DND-41 (cell line): Measurements from ENCODE around the gene TMEM14C.

Experiments used
- ATAC-seq: fragments of 200-7000 bp; cut with Tn5 transposase; 3 replicates; pipeline ENCODE4 v1.9.1; 2021; ENCODE audit warnings: low read depth; ENCODE audit not compliant: insufficient read depth
- DNase-seq: peaks from one replicate; pipeline ENCODE4 v3.0.0-alpha.2; 2020
- H2AFZ ChIP-seq: 2 replicates; pipeline ENCODE4 v1.6.0; 2012; ENCODE audit warnings: low read depth, low read length
- H3K27ac ChIP-seq: 2 replicates; pipeline ENCODE4 v1.5.1; 2012; ENCODE audit warnings: low read length, inconsistent platforms
- H3K27me3 ChIP-seq: fragments of 200-600 bp; sonication (generic); 2 replicates; pipeline ENCODE4 v1.6.0; 2012; ENCODE audit warnings: low read length, mild to moderate bottlenecking, inconsistent platforms; ENCODE audit not compliant: insufficient read depth, poor library complexity
- H3K36me3 ChIP-seq: 2 replicates; pipeline ENCODE4 v1.5.1; 2012; ENCODE audit warnings: low read length, inconsistent platforms; ENCODE audit not compliant: insufficient read depth
- H3K4me1 ChIP-seq: 2 replicates; pipeline ENCODE4 v1.5.1; 2012; ENCODE audit warnings: mild to moderate bottlenecking, low read length; ENCODE audit not compliant: insufficient read depth
- H3K4me2 ChIP-seq: 2 replicates; pipeline ENCODE4 v1.6.0; 2012; ENCODE audit warnings: mild to moderate bottlenecking, moderate library complexity, low read length, inconsistent platforms; ENCODE audit not compliant: insufficient read depth
- H3K4me3 ChIP-seq, 2 experiments: fragments of 200-600 bp in 1 of 2; shearing (Covaris generic) in 1 of 2; 2 replicates each; pipeline ENCODE4 v1.5.1; 2012 to 2016; ENCODE audit warnings: inconsistent platforms in 2 of 2, low read length in 2 of 2, mild to moderate bottlenecking in 2 of 2, low read depth in 1 of 2, moderate library complexity in 1 of 2
- H3K79me2 ChIP-seq: 2 replicates; pipeline ENCODE4 v1.6.0; 2012; ENCODE audit warnings: low read length, inconsistent platforms; ENCODE audit not compliant: insufficient read depth
- H3K9ac ChIP-seq: 2 replicates; pipeline ENCODE4 v1.6.0; 2012; ENCODE audit warnings: low read depth, mild to moderate bottlenecking, inconsistent platforms, low read length, moderate library complexity
- H3K9me3 ChIP-seq: 2 replicates; pipeline ENCODE4 v1.5.1; 2012; ENCODE audit warnings: low read length, moderate library complexity, mild to moderate bottlenecking, inconsistent platforms; ENCODE audit not compliant: insufficient read depth, severe bottlenecking
- H4K20me1 ChIP-seq: 2 replicates; pipeline ENCODE4 v1.6.0; 2012; ENCODE audit warnings: low read length; ENCODE audit not compliant: insufficient read depth
- EZH2 ChIP-seq: IDR thresholded peaks from 3 replicates; pipeline ENCODE4 v1.6.1; 2012; ENCODE audit warnings: borderline replicate concordance, low read depth, mild to moderate bottlenecking, moderate library complexity, low read length, inconsistent platforms; ENCODE audit not compliant: severe bottlenecking
- TF ChIP-seq, protein P1 (sequence below): IDR thresholded peaks from 2 replicates; pipeline ENCODE4 v1.5.1; 2012; ENCODE audit warnings: borderline replicate concordance, low read length, moderate library complexity, mild to moderate bottlenecking; ENCODE audit not compliant: poor library complexity, severe bottlenecking; ENCODE audit errors: extremely low read depth

Gene TMEM14C

DNA sequence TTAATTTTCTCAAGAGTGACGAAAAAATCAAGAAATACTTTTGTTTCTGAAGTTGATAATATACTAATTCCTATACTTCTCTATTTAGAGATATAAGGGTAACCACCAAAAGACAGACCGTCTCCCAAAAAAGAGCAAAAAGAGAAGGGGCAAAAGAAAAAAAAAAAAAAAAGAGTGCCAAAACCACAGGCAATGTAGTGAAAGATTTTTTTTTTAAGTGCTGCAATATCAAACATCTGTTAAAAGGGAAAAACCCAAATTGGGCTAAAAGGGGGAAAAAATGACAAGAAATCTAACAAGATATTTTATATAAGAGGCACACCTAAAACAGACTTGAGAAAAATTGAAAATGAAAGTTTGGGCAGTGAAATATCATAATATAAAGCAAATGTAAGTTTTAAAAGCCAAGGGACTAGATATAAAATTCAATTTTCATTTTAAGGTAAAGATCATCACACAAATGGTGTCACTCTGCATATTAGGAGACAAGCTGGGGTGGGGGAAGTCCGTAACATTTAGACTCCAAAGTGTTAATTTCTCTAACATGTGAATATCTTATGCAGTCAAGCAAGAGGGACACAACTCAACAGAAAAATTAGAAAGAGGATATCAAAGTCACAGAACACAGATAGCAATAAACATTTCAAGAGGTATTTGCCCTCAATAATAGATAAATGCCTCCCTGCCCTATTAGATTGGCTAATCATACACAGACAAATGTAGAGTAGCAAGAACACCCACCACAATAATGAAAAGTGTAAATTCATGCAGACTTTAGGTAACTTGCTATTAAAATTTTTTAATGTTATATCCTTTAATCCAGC lies 37.6 kb upstream of the TMEM14C start:
- H3K4me2 ChIP-seq, result no peak overlapping the region
- H3K36me3 ChIP-seq, result no peaks in the 10 kb centered on the region
- no peaks in the 10 kb centered on the region for H3K79me2 ChIP-seq
- no peaks in the 10 kb centered on the region for H3K27me3 ChIP-seq
- no peaks in the 10 kb centered on the region for H4K20me1 ChIP-seq
- H2AFZ ChIP-seq, result no peak overlapping the region
- DNase-seq, result no peak
- no peaks in the 10 kb centered on the region for H3K4me1 ChIP-seq
- H3K9me3 ChIP-seq, result peaks cover 5% of the 10 kb centered on the region
- H3K9ac ChIP-seq, result no peak overlapping the region
- TF ChIP-seq, protein P1, sequence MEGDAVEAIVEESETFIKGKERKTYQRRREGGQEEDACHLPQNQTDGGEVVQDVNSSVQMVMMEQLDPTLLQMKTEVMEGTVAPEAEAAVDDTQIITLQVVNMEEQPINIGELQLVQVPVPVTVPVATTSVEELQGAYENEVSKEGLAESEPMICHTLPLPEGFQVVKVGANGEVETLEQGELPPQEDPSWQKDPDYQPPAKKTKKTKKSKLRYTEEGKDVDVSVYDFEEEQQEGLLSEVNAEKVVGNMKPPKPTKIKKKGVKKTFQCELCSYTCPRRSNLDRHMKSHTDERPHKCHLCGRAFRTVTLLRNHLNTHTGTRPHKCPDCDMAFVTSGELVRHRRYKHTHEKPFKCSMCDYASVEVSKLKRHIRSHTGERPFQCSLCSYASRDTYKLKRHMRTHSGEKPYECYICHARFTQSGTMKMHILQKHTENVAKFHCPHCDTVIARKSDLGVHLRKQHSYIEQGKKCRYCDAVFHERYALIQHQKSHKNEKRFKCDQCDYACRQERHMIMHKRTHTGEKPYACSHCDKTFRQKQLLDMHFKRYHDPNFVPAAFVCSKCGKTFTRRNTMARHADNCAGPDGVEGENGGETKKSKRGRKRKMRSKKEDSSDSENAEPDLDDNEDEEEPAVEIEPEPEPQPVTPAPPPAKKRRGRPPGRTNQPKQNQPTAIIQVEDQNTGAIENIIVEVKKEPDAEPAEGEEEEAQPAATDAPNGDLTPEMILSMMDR, result no peak
- no peak for TF ChIP-seq EZH2
- H3K27ac ChIP-seq, result no peak overlapping the region
- ATAC-seq, result no peak
- no peak overlapping the region for H3K4me3 ChIP-seq

DNA sequence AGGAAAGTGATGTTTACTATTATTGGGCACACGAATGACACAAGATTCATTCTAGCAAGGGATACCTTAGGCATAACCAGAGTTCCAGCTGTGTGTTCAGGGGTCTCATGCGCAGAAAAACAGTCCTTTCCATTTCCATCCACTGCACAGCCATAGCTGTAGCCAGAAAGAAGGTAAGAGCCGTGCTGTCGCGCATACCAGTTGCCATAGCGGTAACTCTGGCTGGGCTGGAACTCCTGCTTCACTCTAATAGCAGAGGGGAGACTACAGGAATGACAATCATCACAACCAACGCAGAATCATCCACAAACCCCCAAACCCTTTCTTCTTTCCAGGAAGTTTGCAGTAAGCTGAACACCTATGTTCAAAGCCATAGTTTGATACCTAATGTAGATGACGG lies 36.0 kb upstream of the TMEM14C start:
- H3K27ac ChIP-seq, result no peak overlapping the region
- no peak for ATAC-seq
- no peak for DNase-seq
- peaks cover 3% of the 10 kb centered on the region for H3K9me3 ChIP-seq
- TF ChIP-seq, protein P1, result no peak
- TF ChIP-seq EZH2, result no peak
- no peak overlapping the region for H3K4me2 ChIP-seq
- no peaks in the 10 kb centered on the region for H3K79me2 ChIP-seq
- no peak overlapping the region for H3K4me3 ChIP-seq
- no peaks in the 10 kb centered on the region for H3K4me1 ChIP-seq
- H3K36me3 ChIP-seq, result no peaks in the 10 kb centered on the region
- H2AFZ ChIP-seq, result no peak overlapping the region
- no peak overlapping the region for H3K9ac ChIP-seq
- no peaks in the 10 kb centered on the region for H3K27me3 ChIP-seq
- H4K20me1 ChIP-seq, result no peaks in the 10 kb centered on the region

DNA sequence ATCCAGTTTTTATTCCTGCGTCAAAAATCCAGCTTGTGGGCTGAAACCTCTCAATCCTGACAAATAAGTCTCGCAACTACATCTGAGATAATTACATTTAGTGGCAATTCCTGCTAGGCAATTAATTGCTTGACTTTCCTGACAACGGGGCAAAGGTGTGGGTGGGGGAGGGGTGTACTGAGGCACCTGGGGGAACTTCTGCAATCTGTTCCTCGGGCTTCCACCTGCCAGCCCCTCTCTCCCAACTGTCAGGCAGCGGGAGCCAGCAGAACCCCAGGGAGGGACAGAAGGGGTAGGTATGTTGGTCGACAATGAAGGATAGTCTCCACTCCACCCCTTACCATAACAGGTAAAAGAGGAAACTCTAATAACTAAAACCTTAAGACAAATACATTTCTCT lies 35.3 kb upstream of the TMEM14C start:
- TF ChIP-seq, protein P1, result no peak
- no peak for TF ChIP-seq EZH2
- peaks cover under 1% of the 10 kb centered on the region; the same call in 1 of the 2 replicates for H3K4me1 ChIP-seq
- no peaks in the 10 kb centered on the region for H3K27me3 ChIP-seq
- H2AFZ ChIP-seq, result no peak overlapping the region
- H4K20me1 ChIP-seq, result no peaks in the 10 kb centered on the region
- H3K9ac ChIP-seq, result no peak overlapping the region
- no peak overlapping the region for H3K4me2 ChIP-seq
- no peak overlapping the region for H3K4me3 ChIP-seq
- H3K9me3 ChIP-seq, result no peaks in the 10 kb centered on the region
- ATAC-seq, result no peak
- no peaks in the 10 kb centered on the region for H3K79me2 ChIP-seq
- H3K27ac ChIP-seq, result no peak overlapping the region
- DNase-seq, result no peak
- no peaks in the 10 kb centered on the region for H3K36me3 ChIP-seq
